Endothelial cell of umbilical vein (primary cell): Measurements from ENCODE around the gene OAS2. TPM values are rescaled to one million over a fixed set of nuclear protein-coding genes. Genes with fewer than 3 reads are reported as not detected.

Experiments
- BruUV-seq: library from RNA; stranded (reverse); fragments of 400-500 nt; replicated peaks from 2 replicates; lab custom pipeline; 2021; lab: Mats Ljungman, UMichigan
- CTCF ChIA-PET: fragments of 300-600, 350-600 bp; sonication (Branson Sonifier 250); formaldehyde crosslinking; loops from one replicate; lab custom pipeline; 2021; ENCODE audit warnings: antibody characterized with exemption, inconsistent platforms; lab: Charles Lee
- POLR2A ChIA-PET: fragments of 300-600, 350-600 bp; sonication (Branson Sonifier 250); formaldehyde crosslinking; loops from one replicate; lab custom pipeline; 2021; ENCODE audit warnings: antibody characterized with exemption, inconsistent platforms; lab: Charles Lee
- DNase-seq: peaks from one replicate; pipeline ENCODE4 v3.0.0-alpha.2; 2011; ENCODE audit warnings: low read depth, low spot score
- FAIRE-seq: peaks from 2 replicates; lab custom pipeline; 2011; peaks lifted over from hg19 to GRCh38; lab: Jason Lieb, UNC
- H2AFZ ChIP-seq: 2 replicates; pipeline ENCODE4 v1.6.0; 2012; ENCODE audit warnings: low read depth, low read length, control low read depth, inconsistent platforms
- H3K27ac ChIP-seq: 2 replicates; pipeline ENCODE4 v1.5.1; 2011; ENCODE audit warnings: low read depth, mild to moderate bottlenecking, control low read depth, low read length, moderate library complexity; ENCODE audit not compliant: insufficient read depth
- H3K27me3 ChIP-seq, 2 experiments: 2 replicates each; pipeline versions ENCODE4 v1.6.0 to v1.6.1; 2011; ENCODE audit warnings: low read length in 2 of 2, mixed read lengths in 1 of 2; ENCODE audit not compliant: control insufficient read depth in 2 of 2, insufficient read depth in 2 of 2
- H3K36me3 ChIP-seq, 2 experiments: 2 replicates in 1 of 2; 3 replicates in 1 of 2; pipeline ENCODE4 v1.5.1; 2011; ENCODE audit warnings: low read length in 2 of 2, mild to moderate bottlenecking in 1 of 2, moderate library complexity in 1 of 2; ENCODE audit not compliant: control insufficient read depth in 2 of 2, insufficient read depth in 2 of 2; ENCODE audit errors: extremely low read depth in 1 of 2
- H3K4me1 ChIP-seq: 3 replicates; pipeline ENCODE4 v1.5.1; 2011; ENCODE audit warnings: mild to moderate bottlenecking, low read length; ENCODE audit not compliant: control insufficient read depth, insufficient read depth; ENCODE audit errors: extremely low read depth
- H3K4me2 ChIP-seq: 2 replicates; pipeline ENCODE4 v1.6.1; 2011; ENCODE audit warnings: low read length, control low read depth, mixed read lengths; ENCODE audit not compliant: insufficient read depth
- H3K4me3 ChIP-seq, 3 experiments: fragments of 200-600 bp in 1 of 3; sonication (generic), shearing (Covaris generic) in 1 of 3; replicated peaks in 1 of 3; 2 replicates each; pipeline ENCODE4 v1.5.1; 2011 to 2016; ENCODE audit warnings: control low read depth in 3 of 3, low read length in 3 of 3, mild to moderate bottlenecking in 2 of 3, inconsistent platforms in 1 of 3, low read depth in 1 of 3, moderate library complexity in 1 of 3; ENCODE audit not compliant: insufficient read depth in 1 of 3
- H3K79me2 ChIP-seq: 2 replicates; pipeline ENCODE4 v1.6.0; 2012; ENCODE audit warnings: low read length, inconsistent platforms; ENCODE audit not compliant: control insufficient read depth, insufficient read depth
- H3K9ac ChIP-seq: replicated peaks from 2 replicates; pipeline ENCODE3; 2011; ENCODE audit warnings: low read length, control low read depth; ENCODE audit not compliant: insufficient read depth; ENCODE audit errors: extremely low read depth
- H3K9me1 ChIP-seq: replicated peaks from 3 replicates; pipeline ENCODE4 v1.6.0; 2011; ENCODE audit warnings: mild to moderate bottlenecking, low read length; ENCODE audit not compliant: control insufficient read depth, insufficient read depth; ENCODE audit errors: extremely low read depth
- H3K9me3 ChIP-seq: replicated peaks from 2 replicates; pipeline ENCODE4 v1.5.1; 2012; ENCODE audit warnings: low read length, inconsistent platforms; ENCODE audit not compliant: control insufficient read depth, insufficient read depth
- H4K20me1 ChIP-seq: replicated peaks from 2 replicates; pipeline ENCODE3; 2011; ENCODE audit warnings: mild to moderate bottlenecking, low read length; ENCODE audit not compliant: control insufficient read depth, insufficient read depth; ENCODE audit errors: extremely low read depth
- EZH2 ChIP-seq: IDR thresholded peaks from 2 replicates; pipeline ENCODE4 v1.6.1; 2012; ENCODE audit warnings: borderline replicate concordance, low read depth, mild to moderate bottlenecking, moderate library complexity, low read length, inconsistent platforms; ENCODE audit not compliant: severe bottlenecking
- FOS ChIP-seq: IDR thresholded peaks from 2 replicates; pipeline ENCODE4 v1.6.1; 2011; ENCODE audit warnings: mild to moderate bottlenecking, low read length, moderate library complexity, borderline replicate concordance; ENCODE audit not compliant: insufficient read depth
- GATA2 ChIP-seq: IDR thresholded peaks from 2 replicates; pipeline ENCODE4 v1.7.0; 2011; ENCODE audit warnings: low read depth, mild to moderate bottlenecking, moderate library complexity, mixed read lengths, low read length; ENCODE audit not compliant: insufficient read length, insufficient read depth
- JUN ChIP-seq: IDR thresholded peaks from 2 replicates; pipeline ENCODE4 v1.6.1; 2011; ENCODE audit warnings: borderline replicate concordance, low read depth; ENCODE audit not compliant: insufficient read length, insufficient read depth
- MYC ChIP-seq: IDR thresholded peaks from one replicate; pipeline ENCODE4 v1.6.1; 2011; ENCODE audit warnings: mild to moderate bottlenecking, low read depth, low read length
- POLR2A ChIP-seq: IDR thresholded peaks from 2 replicates; pipeline ENCODE4 v1.6.1; 2012; ENCODE audit warnings: low read depth, mild to moderate bottlenecking, control low read depth, low read length
- POLR2AphosphoS5 ChIP-seq: IDR thresholded peaks from 2 replicates; pipeline ENCODE4 v1.6.1; 2012; ENCODE audit warnings: low read depth, mild to moderate bottlenecking, control low read depth, low read length, moderate library complexity; ENCODE audit not compliant: insufficient read depth
- dilution Hi-C: fragments of 300-500 bp; cut with MboI; formaldehyde crosslinking; loops from one replicate; pipeline ENCODE4 v1.15.0; 2019; ENCODE audit warnings: low sequenced_read_pairs; ENCODE audit not compliant: extremely low pct_ligation_motif_present
- intact Hi-C: fragments of 100-400 bp; cut with micrococcal nuclease; formaldehyde crosslinking; loops from one replicate; pipeline ENCODE4 v1.10.0; 2022
- polyA plus RNA-seq, 4 experiments: library from polyadenylated mRNA; depleted of rRNA in 3 of 4; stranded (reverse) in 3 of 4; unstranded in 1 of 4; fragments of >200 nt; gene quantifications; 2 replicates each; pipeline versions ENCODE4 v1.2.1 to v1.2.3, GENCODE V29; 2011 to 2012; ENCODE audit warnings: missing spikeins in 1 of 4
- total RNA-seq: library from RNA; stranded (reverse); gene quantifications from 2 replicates; pipeline ENCODE4 v1.2.3, GENCODE V29; 2021
- TF ChIP-seq, protein P1 (sequence below): IDR thresholded peaks from 2 replicates; pipeline ENCODE4 v1.6.1; 2011; ENCODE audit not compliant: insufficient read depth, insufficient read length
- TF ChIP-seq, protein P2 (sequence below), 2 donors: IDR thresholded peaks; 1 replicate in 1 of 2; 2 replicates in 1 of 2; pipeline ENCODE4 v1.5.1; 2011; ENCODE audit warnings: low read length in 2 of 2, mild to moderate bottlenecking in 2 of 2, moderate library complexity in 2 of 2, control low read depth in 1 of 2, inconsistent platforms in 1 of 2, low read depth in 1 of 2; ENCODE audit not compliant: insufficient read depth in 1 of 2; ENCODE audit errors: extremely low read depth in 1 of 2

OAS2 gene
- total and polyA plus RNA-seq, 2 donors (not counting 3 experiments of a cell fraction or from before 2014, with no cell fraction given), result 1.3 to 3.1 TPM

DNA sequence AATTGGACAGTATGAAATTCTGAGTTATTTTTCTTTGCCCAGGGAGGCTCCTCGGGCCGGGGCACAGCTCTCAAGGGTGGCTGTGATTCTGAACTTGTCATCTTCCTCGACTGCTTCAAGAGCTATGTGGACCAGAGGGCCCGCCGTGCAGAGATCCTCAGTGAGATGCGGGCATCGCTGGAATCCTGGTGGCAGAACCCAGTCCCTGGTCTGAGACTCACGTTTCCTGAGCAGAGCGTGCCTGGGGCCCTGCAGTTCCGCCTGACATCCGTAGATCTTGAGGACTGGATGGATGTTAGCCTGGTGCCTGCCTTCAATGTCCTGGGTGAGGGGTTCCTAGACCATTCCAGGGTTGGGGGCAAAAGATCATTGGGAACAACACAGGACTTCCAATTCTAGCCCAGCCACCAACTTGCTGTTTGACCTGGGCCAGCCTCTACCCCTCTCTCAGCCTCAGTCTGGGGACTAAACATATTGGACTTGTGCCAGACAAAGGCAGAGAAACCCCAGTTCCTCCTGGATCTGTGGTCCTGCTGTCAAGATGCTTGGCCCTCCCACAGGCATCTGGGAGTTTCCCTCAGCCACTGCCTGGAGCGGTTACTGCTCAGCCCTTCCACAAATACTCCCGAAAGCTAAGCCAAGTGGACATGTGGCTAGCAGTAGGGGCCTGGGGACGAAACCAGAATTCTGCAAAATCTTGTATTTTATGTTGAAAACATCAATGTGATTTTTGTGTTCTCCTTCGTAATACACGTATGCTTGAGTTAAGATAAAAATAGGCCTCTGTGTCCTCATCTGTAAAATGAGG is 36.6 kb upstream of the OAS2 start:
- no peak overlapping the region for H3K27ac ChIP-seq
- H3K4me3 ChIP-seq, result no peak overlapping the region
- H3K9me3 ChIP-seq, result no peaks in the 10 kb centered on the region
- no peaks in the 10 kb centered on the region for H4K20me1 ChIP-seq
- no peaks in the 10 kb centered on the region for H3K79me2 ChIP-seq
- no peaks in the 10 kb centered on the region for H3K36me3 ChIP-seq
- H3K9me1 ChIP-seq, result no peaks in the 10 kb centered on the region
- ChIA-PET CTCF (interaction anchor here (0.6 to 1.4 kb wide), 2 partner anchors 39 to 51 kb away, joined by 3 read pairs; no protein-coding TSS in a partner anchor), POLR2A (no interaction called here)
- no peak overlapping the region for H3K4me2 ChIP-seq
- intact Hi-C loops (no loop called here), dilution Hi-C loops (no loop called here)
- H2AFZ ChIP-seq, result no peak overlapping the region
- H3K9ac ChIP-seq, result no peak overlapping the region
- no peaks in the 10 kb centered on the region for H3K27me3 ChIP-seq
- DNase-seq (no peak), FAIRE-seq (no peak)
- peaks cover 5% of the 10 kb centered on the region for H3K4me1 ChIP-seq
- TF ChIP-seq FOS (no peak), POLR2AphosphoS5 (no peak), MYC (no peak), GATA2 (no peak), EZH2 (no peak), POLR2A (no peak), JUN (no peak)
- TF ChIP-seq, protein P1, sequence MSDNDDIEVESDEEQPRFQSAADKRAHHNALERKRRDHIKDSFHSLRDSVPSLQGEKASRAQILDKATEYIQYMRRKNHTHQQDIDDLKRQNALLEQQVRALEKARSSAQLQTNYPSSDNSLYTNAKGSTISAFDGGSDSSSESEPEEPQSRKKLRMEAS, result no peak
- TF ChIP-seq, protein P2, sequence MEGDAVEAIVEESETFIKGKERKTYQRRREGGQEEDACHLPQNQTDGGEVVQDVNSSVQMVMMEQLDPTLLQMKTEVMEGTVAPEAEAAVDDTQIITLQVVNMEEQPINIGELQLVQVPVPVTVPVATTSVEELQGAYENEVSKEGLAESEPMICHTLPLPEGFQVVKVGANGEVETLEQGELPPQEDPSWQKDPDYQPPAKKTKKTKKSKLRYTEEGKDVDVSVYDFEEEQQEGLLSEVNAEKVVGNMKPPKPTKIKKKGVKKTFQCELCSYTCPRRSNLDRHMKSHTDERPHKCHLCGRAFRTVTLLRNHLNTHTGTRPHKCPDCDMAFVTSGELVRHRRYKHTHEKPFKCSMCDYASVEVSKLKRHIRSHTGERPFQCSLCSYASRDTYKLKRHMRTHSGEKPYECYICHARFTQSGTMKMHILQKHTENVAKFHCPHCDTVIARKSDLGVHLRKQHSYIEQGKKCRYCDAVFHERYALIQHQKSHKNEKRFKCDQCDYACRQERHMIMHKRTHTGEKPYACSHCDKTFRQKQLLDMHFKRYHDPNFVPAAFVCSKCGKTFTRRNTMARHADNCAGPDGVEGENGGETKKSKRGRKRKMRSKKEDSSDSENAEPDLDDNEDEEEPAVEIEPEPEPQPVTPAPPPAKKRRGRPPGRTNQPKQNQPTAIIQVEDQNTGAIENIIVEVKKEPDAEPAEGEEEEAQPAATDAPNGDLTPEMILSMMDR (IDR thresholded peaks at IDR 0.05; ENCODE audit: extremely low read depth in 1 of 2, insufficient read depth in 1 of 2, low read depth in 1 of 2, low read length in 2 of 2), result no peak
- no TSS peak for BruUV-seq
